ENCODE measurements around the gene NKD2.

DNA sequence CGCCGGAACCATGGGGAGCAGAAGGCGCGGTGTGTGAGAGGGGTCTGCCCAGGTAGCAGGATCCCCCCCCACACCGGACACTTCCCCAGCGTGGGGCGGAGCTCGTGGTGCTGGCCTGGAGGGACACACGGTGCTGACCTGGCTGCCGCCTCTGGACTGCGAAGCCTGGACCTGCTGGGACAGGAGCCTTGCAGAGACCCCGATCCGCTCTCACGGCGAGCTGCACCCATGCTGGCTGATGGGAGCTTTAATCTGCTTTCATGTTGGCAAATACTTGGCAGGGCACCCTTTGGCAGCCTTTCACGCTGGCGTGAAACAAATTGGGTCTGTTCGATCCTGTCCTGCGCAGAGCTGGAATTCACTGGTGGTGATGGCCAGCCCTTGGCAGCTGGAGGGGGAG lies 7.4 kb downstream of the NKD2 start:
- TF ChIP-seq, protein P1, sequence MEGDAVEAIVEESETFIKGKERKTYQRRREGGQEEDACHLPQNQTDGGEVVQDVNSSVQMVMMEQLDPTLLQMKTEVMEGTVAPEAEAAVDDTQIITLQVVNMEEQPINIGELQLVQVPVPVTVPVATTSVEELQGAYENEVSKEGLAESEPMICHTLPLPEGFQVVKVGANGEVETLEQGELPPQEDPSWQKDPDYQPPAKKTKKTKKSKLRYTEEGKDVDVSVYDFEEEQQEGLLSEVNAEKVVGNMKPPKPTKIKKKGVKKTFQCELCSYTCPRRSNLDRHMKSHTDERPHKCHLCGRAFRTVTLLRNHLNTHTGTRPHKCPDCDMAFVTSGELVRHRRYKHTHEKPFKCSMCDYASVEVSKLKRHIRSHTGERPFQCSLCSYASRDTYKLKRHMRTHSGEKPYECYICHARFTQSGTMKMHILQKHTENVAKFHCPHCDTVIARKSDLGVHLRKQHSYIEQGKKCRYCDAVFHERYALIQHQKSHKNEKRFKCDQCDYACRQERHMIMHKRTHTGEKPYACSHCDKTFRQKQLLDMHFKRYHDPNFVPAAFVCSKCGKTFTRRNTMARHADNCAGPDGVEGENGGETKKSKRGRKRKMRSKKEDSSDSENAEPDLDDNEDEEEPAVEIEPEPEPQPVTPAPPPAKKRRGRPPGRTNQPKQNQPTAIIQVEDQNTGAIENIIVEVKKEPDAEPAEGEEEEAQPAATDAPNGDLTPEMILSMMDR (IDR thresholded peaks at IDR 0.05; ENCODE audit: insufficient read depth, low read length, poor library complexity, severe bottlenecking) = no peak
- no peak for TF ChIP-seq EZH2phosphoT487 (conservative IDR thresholded peaks at IDR 0.05; ENCODE audit: low read length)
